ENCODE results near the gene COL27A1.
A peak's percentile ranks its signal among the peaks of the same experiment; 100 is the strongest.

COL27A1 gene

DNA sequence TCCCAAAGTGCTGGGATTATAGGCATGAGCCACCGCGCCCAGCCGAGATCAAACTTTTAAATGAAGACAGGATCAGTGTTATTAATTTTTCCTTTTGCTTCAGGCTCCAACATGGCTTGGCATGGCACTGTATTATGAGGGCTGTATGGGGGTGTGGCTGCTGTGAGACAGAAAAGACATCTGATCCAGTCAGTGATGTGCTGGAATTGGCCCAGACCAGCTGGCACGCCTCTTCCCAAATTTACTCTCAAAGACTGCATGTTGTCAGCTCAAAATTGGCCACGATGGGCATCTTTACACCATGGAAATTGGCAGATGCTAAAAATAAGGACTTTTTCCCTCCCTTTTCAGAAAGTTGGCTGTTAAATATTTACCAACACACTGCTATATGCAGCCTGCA is 12.1 kb upstream of the COL27A1 start:
- Histone ChIP-seq H3K9ac (ENCODE audit: low read length in 5 of 5) (no peak overlapping the region), H3K27me3 (ENCODE audit: control insufficient read depth in 5 of 5, insufficient read depth in 4 of 5, low read length in 5 of 5) (peaks cover 0 to 18% (median 3%) of the 10 kb centered on the region in 5 donors), H3K36me3 (ENCODE audit: control insufficient read depth in 5 of 5, insufficient read depth in 5 of 5, low read length in 5 of 5) (no peaks in the 10 kb centered on the region), H3K27ac (ENCODE audit: low read depth, low read length) (no peak overlapping the region), H3K4me1 (ENCODE audit: control insufficient read depth in 5 of 5, insufficient read depth in 5 of 5, low read length in 5 of 5) (peaks cover 4 to 31% (median 23%) of the 10 kb centered on the region in 5 donors), H3K9me3 (ENCODE audit: control insufficient read depth in 5 of 5, low read length in 5 of 5) (no peaks in the 10 kb centered on the region), H3K4me3 (ENCODE audit: low read depth in 1 of 5, low read length in 5 of 5) (no peak overlapping the region)

DNA sequence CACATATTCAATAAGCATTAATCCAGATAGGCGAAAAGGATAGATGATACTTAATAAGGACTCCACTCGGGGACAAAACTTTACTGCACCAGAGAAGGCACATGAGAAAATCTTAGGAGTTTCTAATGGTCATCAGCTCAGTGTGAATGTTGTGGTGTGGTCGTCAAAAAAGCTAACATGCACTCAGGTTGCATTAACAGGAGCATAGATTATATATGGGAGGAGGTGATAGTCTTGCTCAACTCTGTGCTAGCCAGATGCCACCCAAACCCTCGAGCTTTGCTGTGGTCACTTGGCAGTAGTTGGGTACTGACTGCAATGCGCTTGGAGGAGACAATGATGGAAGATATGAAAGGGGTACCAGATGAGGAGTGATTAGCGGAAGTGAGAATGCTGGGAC is 8.6 kb upstream of the COL27A1 start:
- Histone ChIP-seq H3K4me3 (ENCODE audit: low read depth in 1 of 5, low read length in 5 of 5) (no peak overlapping the region), H3K27me3 (ENCODE audit: control insufficient read depth in 5 of 5, insufficient read depth in 4 of 5, low read length in 5 of 5) (peaks cover 0 to 25% (median 6%) of the 10 kb centered on the region in 5 donors), H3K9ac (ENCODE audit: low read length in 5 of 5) (no peak overlapping the region), H3K4me1 (ENCODE audit: control insufficient read depth in 5 of 5, insufficient read depth in 5 of 5, low read length in 5 of 5) (peaks cover 4 to 18% (median 12%) of the 10 kb centered on the region in 5 donors), H3K9me3 (ENCODE audit: control insufficient read depth in 5 of 5, low read length in 5 of 5) (no peaks in the 10 kb centered on the region), H3K36me3 (ENCODE audit: control insufficient read depth in 5 of 5, insufficient read depth in 5 of 5, low read length in 5 of 5) (no peaks in the 10 kb centered on the region), H3K27ac (ENCODE audit: low read depth, low read length) (no peak overlapping the region)

DNA sequence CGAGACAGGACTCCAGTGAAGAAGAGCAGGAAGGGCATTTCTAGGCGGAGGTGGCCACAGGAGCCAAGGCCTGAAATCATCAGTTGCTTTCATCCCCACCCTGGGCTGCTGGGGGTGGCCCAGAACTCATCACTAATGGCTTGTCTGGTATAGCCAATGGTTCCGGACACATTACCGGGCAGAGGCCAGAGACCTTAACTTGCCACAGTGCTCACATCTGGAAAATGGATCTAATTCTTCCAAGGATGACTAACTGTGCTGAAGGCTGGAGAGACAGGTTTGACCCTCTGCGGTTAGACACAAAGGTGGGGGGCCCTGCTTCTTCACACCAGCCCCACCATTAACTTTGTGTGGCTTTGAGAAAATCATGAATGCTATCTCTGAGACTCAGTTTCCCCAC is 6.2 kb upstream of the COL27A1 start:
- Histone ChIP-seq H3K27ac (ENCODE audit: low read depth, low read length) (no peak overlapping the region), H3K4me3 (ENCODE audit: low read depth in 1 of 5, low read length in 5 of 5) (no peak overlapping the region), H3K4me1 (ENCODE audit: control insufficient read depth in 5 of 5, insufficient read depth in 5 of 5, low read length in 5 of 5) (peaks cover 0 to 16% (median 10%) of the 10 kb centered on the region in 5 donors), H3K27me3 (ENCODE audit: control insufficient read depth in 5 of 5, insufficient read depth in 4 of 5, low read length in 5 of 5) (peaks cover 6 to 39% (median 21%) of the 10 kb centered on the region in 5 donors), H3K9me3 (ENCODE audit: control insufficient read depth in 5 of 5, low read length in 5 of 5) (no peaks in the 10 kb centered on the region), H3K9ac (ENCODE audit: low read length in 5 of 5) (no peak overlapping the region), H3K36me3 (ENCODE audit: control insufficient read depth in 5 of 5, insufficient read depth in 5 of 5, low read length in 5 of 5) (no peaks in the 10 kb centered on the region)

DNA sequence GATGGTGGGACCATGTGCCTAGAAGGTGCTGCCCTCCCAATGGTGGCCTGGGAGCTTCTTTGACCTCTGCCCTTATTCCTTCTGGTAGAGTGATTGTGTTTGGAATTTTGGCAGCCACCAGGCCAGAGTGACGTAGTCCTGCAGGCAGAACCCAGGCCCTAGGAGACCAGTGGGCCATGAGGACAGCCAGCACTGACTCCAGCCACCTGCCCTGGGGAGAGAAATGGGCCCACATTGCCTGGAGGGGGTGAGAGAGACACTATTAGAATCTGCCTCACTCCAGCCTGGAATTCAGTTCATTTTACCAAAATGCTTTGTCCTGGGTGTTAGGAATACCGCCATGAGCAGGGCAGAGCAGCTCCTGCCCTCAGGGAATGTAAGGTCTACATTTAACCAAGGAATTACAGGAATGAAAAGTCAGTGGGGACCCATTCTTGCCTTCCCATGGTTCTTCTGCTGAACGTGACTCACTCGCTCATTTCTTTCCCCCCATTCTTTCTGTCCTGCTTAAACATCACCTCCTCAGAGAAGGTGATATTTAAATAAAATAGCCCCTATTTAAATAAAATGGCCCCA is 5.5 kb upstream of the COL27A1 start:
- H3K4me1 ChIP-seq (ENCODE audit: control insufficient read depth in 5 of 5, insufficient read depth in 5 of 5, low read length in 5 of 5), result peaks cover 0 to 23% (median 17%) of the 10 kb centered on the region in 5 donors
- no peaks in the 10 kb centered on the region for H3K36me3 ChIP-seq (ENCODE audit: control insufficient read depth in 5 of 5, insufficient read depth in 5 of 5, low read length in 5 of 5)
- peaks cover 9 to 40% (median 27%) of the 10 kb centered on the region in 5 donors for H3K27me3 ChIP-seq (ENCODE audit: control insufficient read depth in 5 of 5, insufficient read depth in 4 of 5, low read length in 5 of 5)
- H3K27ac ChIP-seq (ENCODE audit: low read depth, low read length), result no peak overlapping the region
- no peaks in the 10 kb centered on the region for H3K9me3 ChIP-seq (ENCODE audit: control insufficient read depth in 5 of 5, low read length in 5 of 5)
- no peak overlapping the region for H3K9ac ChIP-seq (ENCODE audit: low read length in 5 of 5)
- H3K4me3 ChIP-seq (ENCODE audit: low read depth in 1 of 5, low read length in 5 of 5), result no peak overlapping the region

DNA sequence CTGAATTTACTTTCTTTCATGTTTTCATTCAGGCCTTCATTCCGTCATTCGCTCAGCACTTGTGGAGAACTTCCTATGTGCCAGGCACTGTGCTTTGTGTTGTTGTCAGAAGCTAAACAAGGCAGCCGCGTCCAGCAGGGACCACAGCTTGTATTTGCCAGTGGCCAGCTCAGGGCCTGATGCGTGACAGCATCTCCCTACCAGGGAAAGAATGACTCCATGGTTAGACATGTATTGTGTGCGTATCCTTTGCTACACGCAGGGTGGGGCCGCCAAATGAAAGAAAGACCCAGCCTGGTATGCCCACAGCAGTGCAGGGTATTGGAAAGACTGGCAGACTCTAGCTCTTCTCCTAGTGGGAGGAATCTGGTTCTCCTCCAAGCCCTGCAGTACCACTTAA is 4.7 kb upstream of the COL27A1 start:
- Histone ChIP-seq H3K27me3 (ENCODE audit: control insufficient read depth in 5 of 5, insufficient read depth in 4 of 5, low read length in 5 of 5) (peaks cover 9 to 39% (median 27%) of the 10 kb centered on the region in 5 donors), H3K9ac (ENCODE audit: low read length in 5 of 5) (no peak overlapping the region), H3K36me3 (ENCODE audit: control insufficient read depth in 5 of 5, insufficient read depth in 5 of 5, low read length in 5 of 5) (no peaks in the 10 kb centered on the region), H3K9me3 (ENCODE audit: control insufficient read depth in 5 of 5, low read length in 5 of 5) (no peaks in the 10 kb centered on the region), H3K27ac (ENCODE audit: low read depth, low read length) (no peak overlapping the region), H3K4me1 (ENCODE audit: control insufficient read depth in 5 of 5, insufficient read depth in 5 of 5, low read length in 5 of 5) (peaks cover 0 to 26% (median 19%) of the 10 kb centered on the region in 5 donors), H3K4me3 (ENCODE audit: low read depth in 1 of 5, low read length in 5 of 5) (no peak overlapping the region)

DNA sequence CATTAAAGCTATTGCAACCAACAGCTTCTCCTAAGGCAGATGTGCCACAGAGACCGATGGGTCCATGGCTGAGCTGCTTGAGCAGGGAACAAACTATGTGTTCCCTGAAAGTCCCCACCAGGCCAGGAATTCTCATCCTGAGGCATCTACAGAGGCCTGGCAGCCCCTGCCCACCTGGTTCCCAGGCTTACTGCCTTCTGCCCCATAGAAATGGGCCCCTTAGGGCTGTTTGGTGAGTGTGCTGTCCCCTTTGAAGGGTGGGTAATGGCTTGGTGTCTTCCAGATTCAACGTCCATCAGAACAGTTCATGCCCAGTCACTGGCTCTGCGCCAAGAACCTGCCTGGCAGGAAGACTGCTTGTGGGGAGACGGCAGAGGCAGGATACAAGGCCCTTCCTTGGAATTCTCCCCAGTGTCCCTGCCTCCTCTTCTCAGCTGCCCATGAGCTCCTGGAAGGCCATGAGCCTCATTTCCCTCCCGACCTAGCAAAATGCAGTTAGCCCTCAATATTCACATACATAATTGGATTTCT is 3.8 kb upstream of the COL27A1 start:
- H3K9ac ChIP-seq (ENCODE audit: low read length in 5 of 5), result no peak overlapping the region
- H3K9me3 ChIP-seq (ENCODE audit: control insufficient read depth in 5 of 5, low read length in 5 of 5), result no peaks in the 10 kb centered on the region
- H3K36me3 ChIP-seq (ENCODE audit: control insufficient read depth in 5 of 5, insufficient read depth in 5 of 5, low read length in 5 of 5), result no peaks in the 10 kb centered on the region
- peaks cover 9 to 37% (median 27%) of the 10 kb centered on the region in 5 donors for H3K27me3 ChIP-seq (ENCODE audit: control insufficient read depth in 5 of 5, insufficient read depth in 4 of 5, low read length in 5 of 5)
- no peak overlapping the region for H3K27ac ChIP-seq (ENCODE audit: low read depth, low read length)
- H3K4me1 ChIP-seq (ENCODE audit: control insufficient read depth in 5 of 5, insufficient read depth in 5 of 5, low read length in 5 of 5), result peaks cover 0 to 32% (median 20%) of the 10 kb centered on the region in 5 donors
- H3K4me3 ChIP-seq (ENCODE audit: low read depth in 1 of 5, low read length in 5 of 5), result no peak overlapping the region

DNA sequence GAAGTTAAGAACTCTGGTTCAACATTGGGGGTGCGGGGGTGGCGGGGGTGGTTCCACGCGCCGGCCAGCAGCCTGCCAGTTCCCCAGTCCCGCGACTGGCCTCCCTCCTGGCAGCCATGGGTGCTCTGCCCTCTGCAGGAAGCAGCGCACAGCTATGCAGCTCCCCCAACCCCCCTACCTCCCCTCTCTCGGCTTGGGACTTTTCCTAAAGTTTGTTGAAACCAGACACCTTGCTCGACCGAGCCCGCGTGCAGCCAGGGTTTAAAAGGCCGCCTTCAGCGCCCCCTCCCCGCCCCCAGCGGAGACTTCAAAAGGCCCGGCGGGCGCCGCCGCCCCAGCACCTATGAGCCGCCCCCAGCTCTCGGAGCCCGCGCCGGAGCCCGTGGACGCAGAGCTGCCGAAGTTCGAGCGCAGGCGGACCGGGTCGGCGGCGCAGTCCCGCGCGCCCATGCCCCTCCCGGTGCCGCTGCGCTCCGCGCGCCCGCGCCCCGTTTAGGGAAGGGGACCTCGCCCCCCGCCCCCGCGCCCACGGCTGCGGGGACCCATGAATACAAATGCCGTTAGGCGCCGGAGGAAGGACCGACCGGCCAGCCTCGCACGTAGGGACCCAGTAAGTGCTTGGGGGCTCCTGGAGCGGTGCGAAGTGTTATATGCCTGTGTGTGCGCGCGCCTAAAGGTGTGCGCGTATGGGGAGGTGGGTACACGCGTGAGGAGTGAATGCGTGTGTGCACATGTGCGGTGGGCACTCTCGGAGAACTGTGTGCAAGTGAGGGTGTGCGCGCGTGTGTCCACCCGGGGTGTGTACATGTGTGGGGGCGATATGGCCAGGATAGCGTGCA is 1.4 kb upstream of the COL27A1 start:
- Histone ChIP-seq H3K4me3 (ENCODE audit: low read depth in 1 of 5, low read length in 5 of 5) (peak overlapping the region in 3 of 5 donors; percentile 8 to 32 (median 29)), H3K9ac (ENCODE audit: low read length in 5 of 5) (no peak overlapping the region), H3K9me3 (ENCODE audit: control insufficient read depth in 5 of 5, low read length in 5 of 5) (no peaks in the 10 kb centered on the region), H3K27ac (ENCODE audit: low read depth, low read length) (no peak overlapping the region), H3K27me3 (ENCODE audit: control insufficient read depth in 5 of 5, insufficient read depth in 4 of 5, low read length in 5 of 5) (peaks cover 9 to 31% (median 26%) of the 10 kb centered on the region in 5 donors), H3K4me1 (ENCODE audit: control insufficient read depth in 5 of 5, insufficient read depth in 5 of 5, low read length in 5 of 5) (peaks cover 5 to 36% (median 22%) of the 10 kb centered on the region in 5 donors), H3K36me3 (ENCODE audit: control insufficient read depth in 5 of 5, insufficient read depth in 5 of 5, low read length in 5 of 5) (no peaks in the 10 kb centered on the region)

DNA sequence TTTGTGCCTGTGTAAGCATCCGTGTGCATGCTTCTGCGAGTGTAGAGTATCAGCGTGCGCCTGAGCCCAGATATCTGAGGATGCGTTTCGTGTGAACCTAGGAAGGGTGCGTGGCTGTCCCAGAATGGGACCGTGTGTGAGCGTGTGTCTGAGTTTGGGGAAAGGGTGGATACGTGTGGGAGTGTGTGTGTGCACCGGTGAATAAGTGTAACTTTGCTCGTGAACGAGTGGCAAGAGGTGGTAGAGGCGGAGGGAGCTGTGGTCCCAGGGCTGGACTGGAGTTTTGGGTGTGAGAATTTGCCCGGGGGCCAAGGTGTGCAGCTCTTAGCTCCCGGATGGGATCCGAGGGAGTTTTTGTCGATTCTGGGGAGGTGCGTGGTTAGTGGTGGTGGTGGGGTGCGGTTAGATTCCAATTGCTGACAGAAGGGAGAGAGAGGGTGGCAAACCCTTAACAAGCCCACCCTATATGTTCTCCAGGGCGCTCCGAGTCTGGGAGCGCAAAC is 686 bp upstream of the COL27A1 start:
- Histone ChIP-seq H3K4me3 (ENCODE audit: low read depth in 1 of 5, low read length in 5 of 5) (peak overlapping the region in 3 of 5 donors; percentile 8 to 32 (median 29)), H3K27me3 (ENCODE audit: control insufficient read depth in 5 of 5, insufficient read depth in 4 of 5, low read length in 5 of 5) (peaks cover 9 to 30% (median 25%) of the 10 kb centered on the region in 5 donors), H3K9ac (ENCODE audit: low read length in 5 of 5) (no peak overlapping the region), H3K4me1 (ENCODE audit: control insufficient read depth in 5 of 5, insufficient read depth in 5 of 5, low read length in 5 of 5) (peaks cover 5 to 34% (median 22%) of the 10 kb centered on the region in 5 donors), H3K27ac (ENCODE audit: low read depth, low read length) (no peak overlapping the region), H3K36me3 (ENCODE audit: control insufficient read depth in 5 of 5, insufficient read depth in 5 of 5, low read length in 5 of 5) (no peaks in the 10 kb centered on the region), H3K9me3 (ENCODE audit: control insufficient read depth in 5 of 5, low read length in 5 of 5) (no peaks in the 10 kb centered on the region)

DNA sequence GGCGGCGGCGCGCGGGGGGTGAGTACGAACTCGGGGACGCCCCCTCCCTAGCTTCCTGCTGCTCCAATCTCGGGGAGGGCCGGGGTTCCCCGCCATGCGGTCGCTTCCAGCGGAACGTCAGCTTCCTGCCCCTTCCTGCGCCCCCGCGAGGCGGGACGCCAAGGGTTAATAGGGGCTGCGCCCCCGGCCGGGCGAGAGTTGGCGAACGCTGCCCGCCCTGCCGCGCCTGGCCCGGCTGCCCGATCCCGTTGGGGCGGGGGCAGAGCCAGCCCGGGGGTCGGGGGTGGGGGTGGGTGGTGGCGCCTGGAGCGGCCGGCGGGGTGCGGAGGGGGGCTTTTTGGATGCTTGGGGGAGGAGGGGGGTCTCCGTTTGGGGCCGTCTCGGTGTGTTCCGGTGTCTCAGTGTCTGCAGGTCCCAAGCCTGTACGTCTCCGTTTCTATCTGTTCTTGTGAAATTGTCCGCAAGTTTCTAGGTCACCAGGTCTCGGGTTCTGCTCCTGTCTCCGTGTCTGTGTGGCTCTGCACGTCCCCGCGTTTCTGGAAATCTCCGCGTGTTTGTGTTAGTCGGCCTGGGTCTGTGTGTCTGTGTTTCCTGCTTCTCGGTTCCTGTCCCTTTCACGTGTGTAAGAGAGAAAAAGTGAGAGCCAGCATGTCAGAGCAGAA is 789 bp downstream of the COL27A1 start:
- H3K36me3 ChIP-seq (ENCODE audit: control insufficient read depth in 5 of 5, insufficient read depth in 5 of 5, low read length in 5 of 5), result no peaks in the 10 kb centered on the region
- peak overlapping the region; percentile 50 for H3K27ac ChIP-seq (ENCODE audit: low read depth, low read length)
- H3K4me1 ChIP-seq (ENCODE audit: control insufficient read depth in 5 of 5, insufficient read depth in 5 of 5, low read length in 5 of 5), result peaks cover 5 to 29% (median 19%) of the 10 kb centered on the region in 5 donors
- H3K4me3 ChIP-seq (ENCODE audit: low read depth in 1 of 5, low read length in 5 of 5), result peak overlapping the region; percentile 54 to 80 (median 63)
- H3K9me3 ChIP-seq (ENCODE audit: control insufficient read depth in 5 of 5, low read length in 5 of 5), result no peaks in the 10 kb centered on the region
- H3K27me3 ChIP-seq (ENCODE audit: control insufficient read depth in 5 of 5, insufficient read depth in 4 of 5, low read length in 5 of 5), result peaks cover 9 to 28% (median 25%) of the 10 kb centered on the region in 5 donors
- peak overlapping the region in 4 of 5 donors; percentile 48 to 76 (median 57) for H3K9ac ChIP-seq (ENCODE audit: low read length in 5 of 5)
